HepG2 (cell line): ENCODE data around the gene SLC18A3. TPM values are rescaled to one million over a fixed set of nuclear protein-coding genes. Genes with fewer than 3 reads are reported as not detected.

ENCODE experiments used
- ATF3 ChIP-seq: sonication (generic); formaldehyde crosslinking; IDR thresholded peaks from 2 replicates; pipeline ENCODE4 v1.4.0; 2020; ENCODE audit warnings: missing genetic modification reagents
- MTA1 ChIP-seq: sonication (generic); formaldehyde crosslinking; IDR thresholded peaks from 2 replicates; pipeline ENCODE4 v1.4.0; 2020; ENCODE audit warnings: missing genetic modification reagents, mild to moderate bottlenecking, borderline replicate concordance
- RXRB ChIP-seq: IDR thresholded peaks from 2 replicates; pipeline ENCODE4 v1.6.1; 2016; ENCODE audit warnings: borderline replicate concordance, missing genetic modification reagents, missing compliant biosample characterization
- SALL2 ChIP-seq: sonication (generic); formaldehyde crosslinking; IDR thresholded peaks from 2 replicates; pipeline ENCODE4 v1.8.1; 2023; ENCODE audit warnings: mild to moderate bottlenecking, missing genetic modification reagents, inconsistent platforms
- ZNF280B ChIP-seq: sonication (generic); formaldehyde crosslinking; IDR thresholded peaks from 2 replicates; pipeline ENCODE4 v1.5.0; 2020; ENCODE audit warnings: missing genetic modification reagents, mild to moderate bottlenecking, borderline replicate concordance
- ZNF484 ChIP-seq: sonication (generic); formaldehyde crosslinking; IDR thresholded peaks from 2 replicates; pipeline ENCODE4 v1.5.1; 2020; ENCODE audit warnings: mild to moderate bottlenecking, low read depth, missing genetic modification reagents, borderline replicate concordance
- polyA plus RNA-seq, 8 experiments: library from polyadenylated mRNA; depleted of rRNA in 3 of 8; stranded (reverse) in 7 of 8; unstranded in 1 of 8; fragments of >200 nt; fragmentation: Illumina TruSeq in 4 of 8; extraction: Trizol in 4 of 8; gene quantifications; 2 replicates each; pipeline versions ENCODE4 v1.2.1 to v1.2.3, GENCODE V29; 2011 to 2016; ENCODE audit warnings: low read depth in 4 of 8, missing spikeins in 1 of 8, mixed read lengths in 1 of 8; ENCODE audit not compliant: insufficient read depth in 1 of 8
- total RNA-seq, 5 experiments: library from RNA; depleted of rRNA; stranded (reverse); fragments of >200 nt; fragmentation: Illumina TruSeq; extraction: Trizol; gene quantifications; 2 replicates each; pipeline ENCODE4 v1.2.3, GENCODE V29; 2016; ENCODE audit warnings: low read depth in 1 of 5
- TF ChIP-seq, protein P1 (sequence below): sonication (generic); formaldehyde crosslinking; IDR thresholded peaks from 2 replicates; pipeline ENCODE4 v1.5.0; 2020; ENCODE audit warnings: missing genetic modification reagents
- TF ChIP-seq, protein P2 (sequence below): sonication (generic); formaldehyde crosslinking; conservative IDR thresholded peaks from 2 replicates; pipeline ENCODE4 v1.8.0; 2022; ENCODE audit warnings: missing genetic modification reagents

The SLC18A3 gene
- total and polyA plus RNA-seq, 2 of the 13 experiments (the other 11 are each of a cell fraction or from before 2014, with no cell fraction given) = not detected

DNA sequence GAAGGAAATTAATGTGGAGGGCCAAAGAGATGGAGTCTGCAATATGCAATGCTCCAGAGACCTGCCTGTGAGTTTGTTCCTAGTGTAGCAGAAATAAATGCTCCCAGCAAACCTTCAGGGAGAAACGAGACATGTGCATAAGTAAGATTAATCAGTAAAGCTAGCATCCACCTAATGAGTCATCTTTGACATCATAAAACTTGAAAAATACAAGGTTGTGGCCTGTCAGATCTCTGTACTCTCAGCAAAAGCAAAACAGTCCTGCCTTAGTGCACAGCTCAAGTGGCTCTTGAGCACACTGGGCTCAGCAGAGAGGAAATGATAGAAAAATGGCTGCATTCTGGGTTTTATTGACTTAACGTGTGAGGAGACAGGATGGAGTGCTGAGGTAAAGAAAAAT is 38.7 kb upstream of the SLC18A3 start (continued):
- TF ChIP-seq ZNF280B (CRISPR knock-in tag) (no peak), SALL2 (CRISPR knock-in tag) (no peak), RXRB (no peak), ATF3 (CRISPR knock-in tag) (no peak), ZNF484 (CRISPR knock-in tag) (no peak), MTA1 (no peak)
- TF ChIP-seq, protein P1, sequence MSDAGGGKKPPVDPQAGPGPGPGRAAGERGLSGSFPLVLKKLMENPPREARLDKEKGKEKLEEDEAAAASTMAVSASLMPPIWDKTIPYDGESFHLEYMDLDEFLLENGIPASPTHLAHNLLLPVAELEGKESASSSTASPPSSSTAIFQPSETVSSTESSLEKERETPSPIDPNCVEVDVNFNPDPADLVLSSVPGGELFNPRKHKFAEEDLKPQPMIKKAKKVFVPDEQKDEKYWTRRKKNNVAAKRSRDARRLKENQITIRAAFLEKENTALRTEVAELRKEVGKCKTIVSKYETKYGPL = no peak
- TF ChIP-seq, protein P2, sequence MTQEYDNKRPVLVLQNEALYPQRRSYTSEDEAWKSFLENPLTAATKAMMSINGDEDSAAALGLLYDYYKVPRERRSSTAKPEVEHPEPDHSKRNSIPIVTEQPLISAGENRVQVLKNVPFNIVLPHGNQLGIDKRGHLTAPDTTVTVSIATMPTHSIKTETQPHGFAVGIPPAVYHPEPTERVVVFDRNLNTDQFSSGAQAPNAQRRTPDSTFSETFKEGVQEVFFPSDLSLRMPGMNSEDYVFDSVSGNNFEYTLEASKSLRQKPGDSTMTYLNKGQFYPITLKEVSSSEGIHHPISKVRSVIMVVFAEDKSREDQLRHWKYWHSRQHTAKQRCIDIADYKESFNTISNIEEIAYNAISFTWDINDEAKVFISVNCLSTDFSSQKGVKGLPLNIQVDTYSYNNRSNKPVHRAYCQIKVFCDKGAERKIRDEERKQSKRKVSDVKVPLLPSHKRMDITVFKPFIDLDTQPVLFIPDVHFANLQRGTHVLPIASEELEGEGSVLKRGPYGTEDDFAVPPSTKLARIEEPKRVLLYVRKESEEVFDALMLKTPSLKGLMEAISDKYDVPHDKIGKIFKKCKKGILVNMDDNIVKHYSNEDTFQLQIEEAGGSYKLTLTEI (CRISPR knock-in tag) = no peak
- TF ChIP-seq, all 625 proteins: peak for 0
